GM12891 (cell line): ENCODE data around the gene OCA2.
"Not testable (repeated sequence)": the region's sequence is repeated elsewhere in the genome, so short reads cannot be mapped to it uniquely, and the experiment has no call there.

Experiments used
- POLR2A ChIP-seq: IDR thresholded peaks from 2 replicates; pipeline ENCODE4 v1.6.1; 2011; ENCODE audit warnings: low read depth, low read length, control low read depth
- TAF1 ChIP-seq: IDR thresholded peaks from 2 replicates; pipeline ENCODE4 v1.6.1; 2011; ENCODE audit warnings: low read depth, low read length, control low read depth

DNA sequence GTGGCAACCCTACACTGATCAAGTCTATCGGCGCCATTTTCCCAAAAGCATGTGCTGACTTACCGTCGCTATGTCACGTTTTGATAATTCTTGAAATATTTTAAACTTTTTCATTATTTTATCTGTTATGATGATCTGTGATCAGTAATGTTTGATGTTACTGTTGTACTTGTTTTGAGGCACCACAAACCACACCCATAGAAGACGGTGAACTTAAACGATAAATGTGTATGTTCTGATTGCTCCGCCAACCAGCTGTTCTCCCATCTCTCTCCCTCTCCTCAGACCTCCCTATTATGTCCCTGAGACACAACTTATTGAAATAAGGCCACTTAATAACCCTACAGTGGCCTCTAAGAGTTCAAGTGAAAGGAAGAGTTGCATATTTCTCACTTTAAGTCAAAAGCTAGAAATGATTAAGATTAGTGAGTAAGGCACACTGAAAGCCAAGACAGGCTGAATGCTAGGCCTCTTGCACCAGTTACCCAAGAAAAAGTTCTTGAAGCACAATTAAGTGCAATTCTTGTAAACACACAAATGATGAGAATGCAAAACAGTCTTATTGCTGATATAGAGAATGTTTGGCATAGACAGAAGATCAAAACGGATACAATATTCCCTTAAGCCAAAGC is 38.4 kb upstream of the OCA2 start:
- TF ChIP-seq POLR2A, TAF1: not testable (repeated sequence)
